ENCODE measurements around the gene PPP1R14B. TPM values are rescaled to one million over a fixed set of nuclear protein-coding genes. Genes with fewer than 3 reads are reported as not detected.

The PPP1R14B gene
- total RNA-seq, 3 donors from 2014 or later, result 63.0 to 101 (median 64.7) TPM

DNA sequence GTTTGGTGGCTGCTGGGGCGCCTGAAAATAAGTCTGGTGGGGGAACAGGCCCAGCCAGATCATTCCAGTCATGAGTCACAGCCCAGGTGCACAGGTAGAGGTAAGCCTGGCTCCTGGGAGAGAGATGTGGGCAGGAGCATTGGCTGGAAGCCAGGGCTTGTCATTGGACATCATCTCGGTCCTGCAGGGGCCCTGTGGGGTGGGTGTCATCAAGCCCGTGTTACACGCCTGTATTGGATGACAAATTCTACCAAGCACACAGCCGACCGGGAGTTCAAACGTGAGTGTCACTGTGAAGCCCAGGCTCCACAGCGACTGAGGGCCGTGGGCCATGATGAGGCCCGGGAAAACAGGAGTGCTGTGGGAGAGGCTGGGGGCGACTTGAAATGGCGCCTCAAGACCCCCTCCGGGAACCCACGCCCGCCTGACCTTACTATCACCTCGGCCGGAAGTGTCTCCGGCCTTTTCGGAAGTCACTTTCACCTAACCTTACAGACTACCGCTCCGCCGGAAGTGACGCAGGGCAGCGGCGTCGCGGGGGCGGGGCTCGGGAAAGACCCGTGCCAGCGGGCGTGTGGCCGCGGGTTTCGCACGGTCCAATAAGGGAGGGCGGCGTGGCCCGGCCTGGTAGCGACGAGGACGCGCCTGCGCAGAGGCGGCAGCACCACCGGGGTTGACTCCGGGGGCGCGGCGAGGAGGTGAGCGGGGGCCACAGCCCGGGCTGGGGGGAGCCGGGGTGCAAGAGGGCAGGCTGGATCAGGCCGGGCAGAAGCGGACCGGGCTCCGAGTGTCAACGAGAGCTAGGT, 6.1 kb downstream of the PPP1R14B start, which contains the start of gene FKBP2:
Gene FKBP2, plus strand, starts transcription at position 661 of the 806 bp plus-strand sequence. CDS start 1,293 bp downstream, outside the sequence.
- DNase-seq (ENCODE audit: low spot score in 2 of 2), result peak; percentile 96 to 98
- H3K4me1 ChIP-seq, result peaks cover 4 to 13% of the 10 kb centered on the region in 2 donors
- peak within 1 kb of the TSS; percentile 100 for H3K27ac ChIP-seq
- H3K27me3 ChIP-seq, result no peaks in the 10 kb centered on the region
- TF ChIP-seq, protein P1, sequence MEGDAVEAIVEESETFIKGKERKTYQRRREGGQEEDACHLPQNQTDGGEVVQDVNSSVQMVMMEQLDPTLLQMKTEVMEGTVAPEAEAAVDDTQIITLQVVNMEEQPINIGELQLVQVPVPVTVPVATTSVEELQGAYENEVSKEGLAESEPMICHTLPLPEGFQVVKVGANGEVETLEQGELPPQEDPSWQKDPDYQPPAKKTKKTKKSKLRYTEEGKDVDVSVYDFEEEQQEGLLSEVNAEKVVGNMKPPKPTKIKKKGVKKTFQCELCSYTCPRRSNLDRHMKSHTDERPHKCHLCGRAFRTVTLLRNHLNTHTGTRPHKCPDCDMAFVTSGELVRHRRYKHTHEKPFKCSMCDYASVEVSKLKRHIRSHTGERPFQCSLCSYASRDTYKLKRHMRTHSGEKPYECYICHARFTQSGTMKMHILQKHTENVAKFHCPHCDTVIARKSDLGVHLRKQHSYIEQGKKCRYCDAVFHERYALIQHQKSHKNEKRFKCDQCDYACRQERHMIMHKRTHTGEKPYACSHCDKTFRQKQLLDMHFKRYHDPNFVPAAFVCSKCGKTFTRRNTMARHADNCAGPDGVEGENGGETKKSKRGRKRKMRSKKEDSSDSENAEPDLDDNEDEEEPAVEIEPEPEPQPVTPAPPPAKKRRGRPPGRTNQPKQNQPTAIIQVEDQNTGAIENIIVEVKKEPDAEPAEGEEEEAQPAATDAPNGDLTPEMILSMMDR (IDR thresholded peaks at IDR 0.05), result no peak
- TF ChIP-seq POLR2AphosphoS5 (IDR thresholded peaks at IDR 0.05), result peak; percentile 85 to 98 (median 95)
- peak; percentile 81 for TF ChIP-seq POLR2A (IDR thresholded peaks at IDR 0.05)
- H3K36me3 ChIP-seq, result no peaks in the 10 kb centered on the region
- H3K4me3 ChIP-seq, result peak within 1 kb of the TSS; percentile 83 to 92 (median 87)
- intact Hi-C loops (cut with DNase I; ENCODE audit: low total_unique reads), result no loop called here
- H3K9me3 ChIP-seq, result no peaks in the 10 kb centered on the region

DNA sequence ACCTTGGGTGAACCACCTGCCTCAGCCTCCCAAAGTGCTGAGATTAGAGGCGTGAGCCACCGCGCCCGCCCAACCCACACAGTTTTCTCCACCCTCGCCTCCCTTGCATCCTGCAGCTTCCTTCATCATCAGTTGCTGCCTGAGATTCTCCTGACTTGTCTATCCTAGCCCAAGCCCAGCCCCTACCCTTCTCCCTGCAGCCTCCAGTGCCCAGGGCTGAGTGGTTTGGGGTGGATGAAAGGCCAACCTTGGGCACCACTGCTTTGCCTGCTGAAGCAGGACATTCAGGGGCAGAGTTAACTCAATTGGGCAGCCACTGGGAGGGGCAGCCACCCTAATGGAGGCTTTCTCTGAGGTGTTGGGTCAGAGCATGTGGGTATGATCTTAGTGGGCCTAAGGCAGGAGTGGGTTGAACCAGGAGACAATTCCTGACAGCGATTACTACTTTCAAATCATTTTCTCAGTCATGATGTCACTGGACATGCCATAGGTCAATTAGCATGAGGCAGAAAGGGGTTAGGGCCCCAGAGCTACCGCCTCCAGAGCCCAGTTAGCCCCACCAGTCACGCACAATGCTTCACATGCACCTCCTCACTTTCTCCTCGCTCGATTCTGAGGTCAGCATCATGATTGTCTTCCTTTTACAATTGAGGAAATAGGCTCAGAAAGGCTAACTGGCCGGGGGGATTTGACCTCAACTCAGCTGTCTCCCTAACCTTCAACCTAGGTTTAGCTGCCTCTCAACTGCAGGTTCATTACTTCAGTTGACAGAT, 6.9 kb downstream of the PPP1R14B start:
- no peaks in the 10 kb centered on the region for H3K9me3 ChIP-seq
- H3K4me1 ChIP-seq, result peaks cover 4 to 13% of the 10 kb centered on the region in 2 donors
- TF ChIP-seq POLR2AphosphoS5 (IDR thresholded peaks at IDR 0.05), result no peak
- no peak for TF ChIP-seq POLR2A (IDR thresholded peaks at IDR 0.05)
- TF ChIP-seq, protein P1 (IDR thresholded peaks at IDR 0.05), result no peak
- intact Hi-C loops (cut with DNase I; ENCODE audit: low total_unique reads), result no loop called here
- peak overlapping the region; percentile 83 to 92 (median 87) for H3K4me3 ChIP-seq
- H3K27ac ChIP-seq, result peak overlapping the region; percentile 100
- H3K27me3 ChIP-seq, result no peaks in the 10 kb centered on the region
- no peak for DNase-seq (ENCODE audit: low spot score in 2 of 2)
- no peaks in the 10 kb centered on the region for H3K36me3 ChIP-seq

DNA sequence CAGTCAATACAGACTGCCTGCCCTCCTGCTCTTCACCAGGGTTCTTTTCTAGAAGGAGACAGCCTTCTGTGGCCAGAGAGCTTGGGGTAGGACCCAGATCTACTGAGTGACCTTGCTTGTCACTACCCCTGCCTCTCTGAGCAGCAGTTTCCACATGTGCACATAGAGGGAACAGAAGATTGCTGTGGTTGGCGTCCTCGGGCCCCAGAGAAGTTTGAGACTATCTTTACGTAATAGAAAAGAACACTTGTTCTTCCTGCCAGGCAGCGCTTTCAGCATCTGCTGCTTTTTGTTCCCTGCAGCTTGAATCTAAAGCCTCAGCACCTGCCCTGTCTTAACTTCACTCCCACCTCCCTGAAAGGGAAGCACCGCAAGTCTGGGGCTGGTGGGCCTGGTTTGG, 7.7 kb downstream of the PPP1R14B start:
- Histone ChIP-seq H3K36me3 (no peaks in the 10 kb centered on the region), H3K4me3 (no peak overlapping the region), H3K9me3 (no peaks in the 10 kb centered on the region), H3K27ac (peak overlapping the region; percentile 61 to 100), H3K27me3 (no peaks in the 10 kb centered on the region), H3K4me1 (peaks cover 6 to 12% of the 10 kb centered on the region in 2 donors)
- DNase-seq (ENCODE audit: low spot score in 2 of 2), result no peak
- intact Hi-C loops (cut with DNase I; ENCODE audit: low total_unique reads), result no loop called here
- no peak for TF ChIP-seq POLR2AphosphoS5 (IDR thresholded peaks at IDR 0.05)
- TF ChIP-seq POLR2A (IDR thresholded peaks at IDR 0.05), result no peak
- TF ChIP-seq, protein P1 (IDR thresholded peaks at IDR 0.05), result no peak

DNA sequence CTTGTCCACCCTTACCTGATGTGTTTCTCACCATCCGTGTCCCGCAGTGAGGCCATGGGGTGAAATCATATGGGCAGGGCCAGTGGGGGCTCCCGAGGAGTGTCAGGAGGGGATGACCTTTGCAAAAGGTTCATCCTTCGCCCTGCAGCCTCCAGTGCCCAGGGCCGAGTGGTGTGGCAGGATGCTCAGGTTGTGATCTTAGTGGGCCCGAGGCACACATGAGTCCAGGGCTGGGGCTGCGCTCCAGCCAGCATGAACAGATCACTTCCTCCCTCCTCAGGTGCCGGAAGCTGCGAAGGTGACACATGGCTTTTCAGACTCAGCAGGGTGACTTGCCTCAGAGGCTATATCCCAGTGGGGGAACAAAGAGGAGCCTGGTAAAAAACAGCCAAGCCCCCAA, 8.7 kb downstream of the PPP1R14B start:
- TF ChIP-seq, protein P1 (IDR thresholded peaks at IDR 0.05), result no peak
- no peak for TF ChIP-seq POLR2A (IDR thresholded peaks at IDR 0.05)
- no peak for TF ChIP-seq POLR2AphosphoS5 (IDR thresholded peaks at IDR 0.05)
- no peak for DNase-seq (ENCODE audit: low spot score in 2 of 2)
- H3K27me3 ChIP-seq, result no peaks in the 10 kb centered on the region
- no peak overlapping the region for H3K4me3 ChIP-seq
- intact Hi-C loops (cut with DNase I; ENCODE audit: low total_unique reads), result no loop called here
- peaks cover 12 to 16% of the 10 kb centered on the region in 2 donors for H3K4me1 ChIP-seq
- H3K36me3 ChIP-seq, result no peaks in the 10 kb centered on the region
- peak overlapping the region; percentile 61 to 100 for H3K27ac ChIP-seq
- H3K9me3 ChIP-seq, result no peaks in the 10 kb centered on the region
